ENCODE measurements around the gene ZMAT3. TPM values are rescaled to one million over a fixed set of nuclear protein-coding genes. Genes with fewer than 3 reads are reported as not detected.
"Not testable (repeated sequence)": the region's sequence is repeated elsewhere in the genome, so short reads cannot be mapped to it uniquely, and the experiment has no call there.

The ZMAT3 gene
- total and polyA plus RNA-seq, 2 of the 4 experiments (the other 2 are of a cell fraction) = 11.7 to 14.3 TPM

DNA sequence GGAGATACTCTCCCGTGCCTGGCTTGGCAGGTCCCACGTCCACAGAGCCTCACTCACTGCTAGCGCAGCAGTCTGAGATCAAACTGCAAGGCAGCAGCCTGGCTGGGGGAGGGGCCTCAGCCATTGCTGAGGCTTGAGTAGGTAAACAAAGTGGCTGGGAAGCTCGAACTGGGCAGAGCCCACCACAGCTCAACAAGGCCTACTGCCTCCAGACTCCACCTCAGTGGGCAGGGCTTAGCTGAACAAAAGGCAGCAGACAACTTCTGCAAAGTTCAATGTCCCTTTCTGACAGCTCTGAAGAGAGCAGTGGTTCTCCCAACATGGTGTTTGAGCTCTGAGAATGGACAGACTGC, 32.7 kb downstream of the ZMAT3 start:
- H3K9me3 ChIP-seq (ENCODE audit: control insufficient read depth, insufficient read depth, low read length); intact Hi-C loops (cut with micrococcal nuclease); H3K14ac ChIP-seq (replicated peaks; ENCODE audit: low read depth, low read length); BruUV-seq (replicated peaks); H3K56ac ChIP-seq (ENCODE audit: extremely low read depth, insufficient read depth, low read length); H2AFZ ChIP-seq (replicated peaks; ENCODE audit: low read length, poor library complexity); H3K18ac ChIP-seq (ENCODE audit: low read depth, low read length); dilution Hi-C loops (cut with HindIII; ENCODE audit: low sequenced_read_pairs, unreplicated experiment); H3K4me3 ChIP-seq (ENCODE audit: insufficient read depth, low read depth, low read length); H2AK9ac ChIP-seq (replicated peaks; ENCODE audit: low read depth, low read length, poor library complexity); H3K23ac ChIP-seq (ENCODE audit: low read depth, low read length); H3K4me2 ChIP-seq (ENCODE audit: low read depth, low read length); H2BK15ac ChIP-seq (ENCODE audit: low read depth, low read length); H2BK20ac ChIP-seq (ENCODE audit: low read depth, low read length); H2AK5ac ChIP-seq (ENCODE audit: low read depth, low read length); H4K5ac ChIP-seq (ENCODE audit: low read depth, low read length); CTCF ChIA-PET; POLR2A ChIA-PET (ENCODE audit: unreplicated experiment); in situ Hi-C loops (cut with MboI; ENCODE audit: low sequenced_read_pairs); H3K27ac ChIP-seq (ENCODE audit: insufficient read depth, low read length); ATAC-seq (ENCODE audit: low read depth); H4K8ac ChIP-seq (ENCODE audit: low read depth in 2 of 2, low read length in 2 of 2); H3K9ac ChIP-seq (ENCODE audit: low read depth, low read length); H2BK5ac ChIP-seq (ENCODE audit: low read depth, low read length, poor library complexity, severe bottlenecking); H2BK120ac ChIP-seq (ENCODE audit: low read depth, low read length); H4K91ac ChIP-seq (ENCODE audit: insufficient read depth, low read depth, low read length); H3K4ac ChIP-seq (ENCODE audit: low read depth, low read length); DNase-seq; H3K27me3 ChIP-seq (ENCODE audit: control insufficient read depth, insufficient read depth, low read length): not testable (repeated sequence)
- Histone ChIP-seq H3K79me1 (ENCODE audit: low read depth in 1 of 2, low read length in 2 of 2) (peaks cover 24 to 49% of the 10 kb centered on the region in 2 experiments), H3K4me1 (ENCODE audit: control insufficient read depth, insufficient read depth, low read length) (peaks cover 12% of the 10 kb centered on the region), H3K9me1 (ENCODE audit: insufficient read depth, low read length) (peaks cover 10% of the 10 kb centered on the region), H3K36me3 (ENCODE audit: control insufficient read depth, insufficient read depth, low read length) (peaks cover 12% of the 10 kb centered on the region), H4K20me1 (ENCODE audit: insufficient read depth, low read length) (peaks cover 46% of the 10 kb centered on the region)
- WGBS, 2 experiments (ENCODE audit: extremely low coverage in 2 of 2, insufficient read length in 1 of 2) = no CpG with 5 or more reads among the region's 4 CpGs

Data from IMR-90 (cell line).